Neural progenitor cell (in vitro differentiated cells): ENCODE measurements around the gene MYOCOS. TPM values are rescaled to one million over a fixed set of nuclear protein-coding genes. Genes with fewer than 3 reads are reported as not detected.
A peak's percentile ranks its signal among the peaks of the same experiment; 100 is the strongest.

Experiments used
- DNase-seq: peaks from one replicate; pipeline ENCODE4 v3.0.0-alpha.2; 2016; ENCODE audit warnings: low spot score
- H2AFZ ChIP-seq: fragments of 200-600 bp; sonication (generic); replicated peaks from 2 replicates; pipeline ENCODE4 v1.6.1; 2016; ENCODE audit warnings: antibody characterized with exemption
- H3F3A ChIP-seq: fragments of 200-600 bp; sonication (generic); 2 replicates; pipeline ENCODE4 v1.6.1; 2016; ENCODE audit warnings: antibody characterized with exemption, low read depth
- H3K27ac ChIP-seq: fragments of 200-600 bp; sonication (generic); 2 replicates; pipeline ENCODE4 v1.5.1; 2016; ENCODE audit warnings: mild to moderate bottlenecking
- H3K27me3 ChIP-seq: fragments of 200-600 bp; sonication (generic); 2 replicates; pipeline ENCODE4 v1.6.1; 2016; ENCODE audit warnings: mild to moderate bottlenecking, moderate library complexity
- H3K36me3 ChIP-seq: fragments of 200-600 bp; sonication (generic); 2 replicates; pipeline ENCODE4 v1.5.1; 2016
- H3K4me1 ChIP-seq: fragments of 200-600 bp; sonication (generic); 2 replicates; pipeline ENCODE4 v1.6.1; 2016; ENCODE audit warnings: mixed run types
- H3K4me2 ChIP-seq: fragments of 200-600 bp; sonication (generic); 2 replicates; pipeline ENCODE4 v1.6.1; 2016
- H3K4me3 ChIP-seq: fragments of 200-600 bp; sonication (generic); 2 replicates; pipeline ENCODE4 v1.5.1; 2016
- H3K79me2 ChIP-seq: fragments of 200-600 bp; sonication (generic); 2 replicates; pipeline ENCODE4 v1.6.1; 2016; ENCODE audit warnings: low read depth
- H3K9ac ChIP-seq: fragments of 200-600 bp; sonication (generic); 2 replicates; pipeline ENCODE4 v1.6.1; 2016
- H3K9me3 ChIP-seq: fragments of 200-600 bp; sonication (generic); 2 replicates; pipeline ENCODE4 v1.5.1; 2016; ENCODE audit warnings: low read depth
- H4K20me1 ChIP-seq: fragments of 200-600 bp; sonication (generic); 2 replicates; pipeline ENCODE4 v1.6.1; 2016; ENCODE audit warnings: low read depth
- H3K27ac Mint-ChIP-seq: 3 replicates; pipeline ENCODE4 v1.8.0; 2021; ENCODE audit warnings: mixed read lengths
- H3K27me3 Mint-ChIP-seq: 2 replicates; pipeline ENCODE4 v1.8.0; 2022; ENCODE audit warnings: low read depth, mild to moderate bottlenecking, inconsistent platforms, moderate library complexity, mixed read lengths; ENCODE audit not compliant: insufficient read depth
- H3K36me3 Mint-ChIP-seq: 3 replicates; pipeline ENCODE4 v1.8.0; 2021; ENCODE audit warnings: mixed read lengths
- H3K4me1 Mint-ChIP-seq: 3 replicates; pipeline ENCODE4 v1.8.0; 2021; ENCODE audit warnings: mixed read lengths
- H3K4me3 Mint-ChIP-seq: 3 replicates; pipeline ENCODE4 v1.8.0; 2021; ENCODE audit warnings: mild to moderate bottlenecking, moderate library complexity, mixed read lengths
- H3K9me3 Mint-ChIP-seq: 3 replicates; pipeline ENCODE4 v1.8.0; 2020; ENCODE audit warnings: mixed read lengths
- CTCF ChIP-seq: fragments of 200-600 bp; sonication (generic); IDR thresholded peaks from 2 replicates; pipeline ENCODE4 v1.5.1; 2017; ENCODE audit warnings: antibody characterized with exemption, mild to moderate bottlenecking
- EZH2 ChIP-seq: fragments of 200-600 bp; sonication (generic); IDR thresholded peaks from 2 replicates; pipeline ENCODE4 v1.6.1; 2017; ENCODE audit warnings: antibody characterized with exemption, mild to moderate bottlenecking, moderate library complexity
- EZH2phosphoT487 ChIP-seq: fragments of 200-600 bp; sonication (generic); IDR thresholded peaks from 2 replicates; pipeline ENCODE4 v1.6.1; 2017; ENCODE audit warnings: antibody characterized with exemption
- total RNA-seq: library from RNA; depleted of rRNA; stranded (reverse); fragments of >200 nt; gene quantifications from 2 replicates; pipeline ENCODE4 v1.2.3, GENCODE V29; 2015; ENCODE audit warnings: low replicate concordance

The MYOCOS gene
- total RNA-seq, 1 donor from 2014 or later: not detected

DNA sequence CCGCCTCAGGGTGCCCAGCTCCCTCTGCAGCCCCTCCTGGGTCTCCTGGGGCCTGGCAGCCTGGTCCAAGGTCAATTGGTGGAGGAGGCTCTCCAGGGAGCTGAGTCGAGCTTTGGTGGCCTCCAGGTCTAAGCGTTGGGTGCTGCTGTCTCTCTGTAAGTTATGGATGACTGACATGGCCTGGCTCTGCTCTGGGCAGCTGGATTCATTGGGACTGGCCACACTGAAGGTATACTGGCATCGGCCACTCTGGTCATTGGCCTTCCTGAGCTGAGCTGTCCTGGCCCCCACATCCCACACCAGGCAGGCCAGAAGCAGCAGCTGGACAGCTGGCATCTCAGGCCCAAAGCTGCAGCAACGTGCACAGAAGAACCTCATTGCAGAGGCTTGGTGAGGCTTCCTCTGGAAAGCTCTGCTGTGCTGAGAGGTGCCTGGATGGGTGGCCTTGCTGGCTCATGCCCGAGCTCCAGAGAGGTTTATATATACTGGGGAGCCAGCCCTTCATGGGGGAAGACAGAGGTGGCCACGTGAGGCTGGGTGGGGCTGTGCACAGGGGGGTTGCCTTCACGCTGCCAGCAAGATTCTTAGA lies 30.3 kb downstream of the MYOCOS start, which contains the start of gene MYOC:
Gene MYOC, minus strand, starts transcription at position 455 of the 589 bp plus-strand sequence. Its CDS starts 77 bp downstream, at position 378.
- peaks cover 21% of the 10 kb centered on the region for H3K4me1 Mint-ChIP-seq

GRCh38 chr1:171653796-171654195 lies 31.8 kb downstream of the MYOCOS start:
- no peak overlapping the region for H3K27ac Mint-ChIP-seq
- no peak overlapping the region for H3K9ac ChIP-seq
- no peak overlapping the region for H2AFZ ChIP-seq
- H3K79me2 ChIP-seq: no peaks in the 10 kb centered on the region
- DNase-seq: no peak
- no peak overlapping the region for H3K27ac ChIP-seq
- H3K9me3 ChIP-seq: no peaks in the 10 kb centered on the region
- H3K36me3 Mint-ChIP-seq: no peaks in the 10 kb centered on the region
- peaks cover 21% of the 10 kb centered on the region for H3K4me1 Mint-ChIP-seq
- H3K9me3 Mint-ChIP-seq: no peaks in the 10 kb centered on the region
- no peaks in the 10 kb centered on the region for H3K27me3 ChIP-seq
- no peaks in the 10 kb centered on the region for H3K36me3 ChIP-seq
- H3K4me2 ChIP-seq: no peak overlapping the region
- no peak overlapping the region for H3K4me3 ChIP-seq
- H3K4me3 Mint-ChIP-seq: no peak overlapping the region
- no peak for TF ChIP-seq CTCF
- no peak for TF ChIP-seq EZH2phosphoT487
- TF ChIP-seq EZH2: no peak
- no peaks in the 10 kb centered on the region for H3F3A ChIP-seq
- no peaks in the 10 kb centered on the region for H3K4me1 ChIP-seq
- peaks cover 5% of the 10 kb centered on the region for H3K27me3 Mint-ChIP-seq
- no peaks in the 10 kb centered on the region for H4K20me1 ChIP-seq

More for the DNA sequence above, 30.3 kb downstream of the MYOCOS start, which contains the start of gene MYOC:
- H3K27me3 Mint-ChIP-seq: peaks cover 5% of the 10 kb centered on the region
- Histone ChIP-seq H3K27ac (no peak within 1 kb of the TSS), H3K9ac (no peak within 1 kb of the TSS), H3K9me3 (no peaks in the 10 kb centered on the region), H3K36me3 (no peaks in the 10 kb centered on the region), H3K27me3 (no peaks in the 10 kb centered on the region), H4K20me1 (no peaks in the 10 kb centered on the region), H3F3A (no peaks in the 10 kb centered on the region), H3K4me2 (no peak within 1 kb of the TSS), H3K79me2 (no peaks in the 10 kb centered on the region), H3K4me1 (no peaks in the 10 kb centered on the region), H2AFZ (no peak within 1 kb of the TSS), H3K4me3 (no peak within 1 kb of the TSS)
- no peak for DNase-seq
- no peaks in the 10 kb centered on the region for H3K36me3 Mint-ChIP-seq
- no peak within 1 kb of the TSS for H3K4me3 Mint-ChIP-seq
- no peaks in the 10 kb centered on the region for H3K9me3 Mint-ChIP-seq
- TF ChIP-seq EZH2phosphoT487: no peak
- no peak for TF ChIP-seq EZH2
- TF ChIP-seq CTCF: no peak
- no peak within 1 kb of the TSS for H3K27ac Mint-ChIP-seq

GRCh38 chr1:171654201-171654941 lies 32.3 kb downstream of the MYOCOS start:
- no peak overlapping the region for H3K4me3 Mint-ChIP-seq
- no peak overlapping the region for H3K4me2 ChIP-seq
- H3K27ac ChIP-seq: no peak overlapping the region
- TF ChIP-seq EZH2phosphoT487 (no peak), CTCF (no peak), EZH2 (no peak)
- no peak overlapping the region for H3K27ac Mint-ChIP-seq
- no peaks in the 10 kb centered on the region for H3K79me2 ChIP-seq
- H3F3A ChIP-seq: no peaks in the 10 kb centered on the region
- H3K27me3 Mint-ChIP-seq: peaks cover 5% of the 10 kb centered on the region
- peaks cover 21% of the 10 kb centered on the region for H3K4me1 Mint-ChIP-seq
- peak overlapping the region; percentile 99 for H2AFZ ChIP-seq
- H3K27me3 ChIP-seq: no peaks in the 10 kb centered on the region
- no peaks in the 10 kb centered on the region for H3K36me3 ChIP-seq
- DNase-seq: no peak
- H3K4me1 ChIP-seq: no peaks in the 10 kb centered on the region
- H3K36me3 Mint-ChIP-seq: no peaks in the 10 kb centered on the region
- H4K20me1 ChIP-seq: no peaks in the 10 kb centered on the region
- H3K9me3 ChIP-seq: no peaks in the 10 kb centered on the region
- H3K9me3 Mint-ChIP-seq: no peaks in the 10 kb centered on the region
- no peak overlapping the region for H3K9ac ChIP-seq
- H3K4me3 ChIP-seq: no peak overlapping the region
